Activated naive CD4-positive, alpha-beta T cell treated with anti-CD3 and anti-CD28 coated beads for 36 hours (primary cell): ENCODE results near the gene HNRNPAB. TPM values are rescaled to one million over a fixed set of nuclear protein-coding genes. Genes with fewer than 3 reads are reported as not detected.
A peak's percentile ranks its signal among the peaks of the same experiment; 100 is the strongest.
"Not testable (repeated sequence)": the region's sequence is repeated elsewhere in the genome, so short reads cannot be mapped to it uniquely, and the experiment has no call there.

Experiments
- CTCF ChIA-PET: fragments of 350-600 bp; sonication (Branson Sonifier 250); formaldehyde crosslinking; loops from one replicate; lab custom pipeline; 2021; ENCODE audit warnings: antibody characterized with exemption; lab: Charles Lee
- DNase-seq: peaks from one replicate; pipeline ENCODE4 v3.0.0-alpha.2; 2020
- H3K27ac Mint-ChIP-seq: one replicate; pipeline ENCODE4 v1.8.0; 2021; ENCODE audit warnings: mild to moderate bottlenecking, mixed read lengths
- H3K27me3 Mint-ChIP-seq: one replicate; pipeline ENCODE4 v1.8.0; 2021; ENCODE audit warnings: low read depth, mixed read lengths
- H3K36me3 Mint-ChIP-seq: one replicate; pipeline ENCODE4 v1.8.0; 2021; ENCODE audit warnings: low read depth, mixed read lengths
- H3K4me1 Mint-ChIP-seq: one replicate; pipeline ENCODE4 v1.8.0; 2021; ENCODE audit warnings: low read depth, mixed read lengths
- H3K4me3 Mint-ChIP-seq: one replicate; pipeline ENCODE4 v1.8.0; 2021; ENCODE audit warnings: mild to moderate bottlenecking, moderate library complexity, mixed read lengths
- H3K9me3 Mint-ChIP-seq: one replicate; pipeline ENCODE4 v1.8.0; 2021; ENCODE audit warnings: mixed read lengths
- intact Hi-C: fragments of 100-400 bp; cut with micrococcal nuclease; formaldehyde crosslinking; loops from one replicate; pipeline ENCODE4 v1.15.1; 2023
- total RNA-seq, 2 experiments: library from RNA; stranded (reverse); gene quantifications; one replicate each; pipeline ENCODE4 v1.2.3, GENCODE V29; 2021

HNRNPAB gene
- total RNA-seq, 2 experiments from 2014 or later, result 251 to 262 TPM

- no peaks in the 10 kb centered on the region for H3K9me3 Mint-ChIP-seq
- peak overlapping the region; percentile 31 for H3K27ac Mint-ChIP-seq
- no peaks in the 10 kb centered on the region for H3K27me3 Mint-ChIP-seq
- peaks cover 48% of the 10 kb centered on the region for H3K4me1 Mint-ChIP-seq
- H3K36me3 Mint-ChIP-seq, result peaks cover 64% of the 10 kb centered on the region
- intact Hi-C loops, result no loop called here
- DNase-seq, result no peak
- CTCF ChIA-PET, result no interaction called here
- no peak overlapping the region for H3K4me3 Mint-ChIP-seq
Observed at GRCh38 chr5:178227929-178228328, 23.6 kb downstream of the HNRNPAB start.

GRCh38 chr5:178228609-178229008 lies 24.3 kb downstream of the HNRNPAB start:
- Mint-ChIP-seq H3K4me3 (no peak overlapping the region), H3K27ac (peak overlapping the region; percentile 3), H3K36me3 (peaks cover 59% of the 10 kb centered on the region), H3K9me3 (no peaks in the 10 kb centered on the region), H3K27me3 (no peaks in the 10 kb centered on the region), H3K4me1 (peaks cover 49% of the 10 kb centered on the region)
- intact Hi-C loops, result no loop called here
- CTCF ChIA-PET, result no interaction called here
- DNase-seq, result no peak

- intact Hi-C loops, DNase-seq, H3K27me3 Mint-ChIP-seq, H3K9me3 Mint-ChIP-seq, CTCF ChIA-PET: not testable (repeated sequence)
- Mint-ChIP-seq H3K4me1 (peaks cover 49% of the 10 kb centered on the region), H3K36me3 (peaks cover 57% of the 10 kb centered on the region), H3K27ac (peak overlapping the region; percentile 68), H3K4me3 (peak overlapping the region; percentile 2)
Observed at GRCh38 chr5:178229111-178229510, 24.8 kb downstream of the HNRNPAB start.

GRCh38 chr5:178229861-178230260 lies 25.5 kb downstream of the HNRNPAB start:
- Mint-ChIP-seq H3K9me3 (no peaks in the 10 kb centered on the region), H3K4me1 (peaks cover 50% of the 10 kb centered on the region), H3K4me3 (peak overlapping the region; percentile 66), H3K36me3 (peaks cover 56% of the 10 kb centered on the region), H3K27ac (no peak overlapping the region), H3K27me3 (no peaks in the 10 kb centered on the region)
- CTCF ChIA-PET, result no interaction called here
- DNase-seq, result no peak
- intact Hi-C loops, result loop anchor here (5.0 to 10.0 kb wide), 2 partner anchors 502 to 915 kb away; partner anchors contain the start of gene ZNF354A

GRCh38 chr5:178230879-178231538 lies 26.7 kb downstream of the HNRNPAB start:
- Mint-ChIP-seq H3K4me3 (peak overlapping the region; percentile 86), H3K36me3 (peaks cover 49% of the 10 kb centered on the region), H3K27me3 (no peaks in the 10 kb centered on the region), H3K9me3 (no peaks in the 10 kb centered on the region), H3K4me1 (peaks cover 49% of the 10 kb centered on the region), H3K27ac (peak overlapping the region; percentile 73)
- intact Hi-C loops, result loop anchor here (5.0 to 10.0 kb wide), 2 partner anchors 501 to 914 kb away; partner anchors contain the start of gene ZNF354A
- no peak for DNase-seq
- CTCF ChIA-PET, result no interaction called here

- CTCF ChIA-PET, result no interaction called here
- Mint-ChIP-seq H3K9me3 (no peaks in the 10 kb centered on the region), H3K4me3 (peak overlapping the region; percentile 86), H3K36me3 (peaks cover 46% of the 10 kb centered on the region), H3K4me1 (peaks cover 52% of the 10 kb centered on the region), H3K27ac (peak overlapping the region; percentile 73), H3K27me3 (no peaks in the 10 kb centered on the region)
- intact Hi-C loops, result loop anchor here (1.0 to 10.0 kb wide), 4 partner anchors 27 to 913 kb away; partner anchors contain the start of genes COL23A1, HNRNPAB and ZNF354A
- DNase-seq, result no peak
Observed at GRCh38 chr5:178231539-178232123, 27.3 kb downstream of the HNRNPAB start.

GRCh38 chr5:178232124-178232919 lies 28.0 kb downstream of the HNRNPAB start, which contains the start of gene PHYKPL:
PHYKPL (minus strand) TSS chr5:178232802; CDS start chr5:178232550, 252 bp downstream.
- Mint-ChIP-seq H3K27me3 (no peaks in the 10 kb centered on the region), H3K4me3 (peak within 1 kb of the TSS; percentile 86), H3K4me1 (peaks cover 55% of the 10 kb centered on the region), H3K36me3 (peaks cover 39% of the 10 kb centered on the region), H3K27ac (peak within 1 kb of the TSS; percentile 80), H3K9me3 (no peaks in the 10 kb centered on the region)
- CTCF ChIA-PET, result interaction anchor here (1.0 kb wide), 1 partner anchor 48 kb away, joined by 3 read pairs; no protein-coding TSS in a partner anchor
- peak; percentile 63 for DNase-seq
- intact Hi-C loops, result loop anchor here (1.0 to 10.0 kb wide), 4 partner anchors 28 to 912 kb away; partner anchors contain the start of genes COL23A1, HNRNPAB and ZNF354A

GRCh38 chr5:178232920-178233429 lies 28.6 kb downstream of the HNRNPAB start:
- CTCF ChIA-PET, result interaction anchor here (1.0 kb wide), 1 partner anchor 47 kb away, joined by 3 read pairs; no protein-coding TSS in a partner anchor
- Mint-ChIP-seq H3K36me3 (peaks cover 33% of the 10 kb centered on the region), H3K4me3 (peak overlapping the region; percentile 68), H3K9me3 (no peaks in the 10 kb centered on the region), H3K27ac (peak overlapping the region; percentile 80), H3K4me1 (peaks cover 55% of the 10 kb centered on the region), H3K27me3 (no peaks in the 10 kb centered on the region)
- DNase-seq, result no peak
- intact Hi-C loops, result loop anchor here (1.0 to 10.0 kb wide), 4 partner anchors 29 to 912 kb away; partner anchors contain the start of genes COL23A1, HNRNPAB and ZNF354A

GRCh38 chr5:178234121-178234749 lies 29.9 kb downstream of the HNRNPAB start:
- Mint-ChIP-seq H3K4me3 (no peak overlapping the region), H3K36me3 (peaks cover 24% of the 10 kb centered on the region), H3K4me1 (peaks cover 57% of the 10 kb centered on the region), H3K27me3 (no peaks in the 10 kb centered on the region), H3K9me3 (no peaks in the 10 kb centered on the region), H3K27ac (no peak overlapping the region)
- intact Hi-C loops, result loop anchor here (5.0 to 10.0 kb wide), 2 partner anchors 498 to 911 kb away; partner anchors contain the start of gene ZNF354A
- DNase-seq, result no peak
- CTCF ChIA-PET, result interaction anchor here (0.6 to 1.6 kb wide), 9 partner anchors 9 to 1289 kb away, joined by 3 to 8 read pairs (median 4); partner anchors contain the start of gene HNRNPAB

GRCh38 chr5:178234750-178235587 lies 30.6 kb downstream of the HNRNPAB start:
- peaks cover 19% of the 10 kb centered on the region for H3K36me3 Mint-ChIP-seq
- no peak overlapping the region for H3K27ac Mint-ChIP-seq
- DNase-seq, result peak; percentile 89
- intact Hi-C loops, result loop anchor here (1.0 to 10.0 kb wide), 3 partner anchors 316 to 910 kb away; partner anchors contain the start of gene ZNF354A
- no peaks in the 10 kb centered on the region for H3K9me3 Mint-ChIP-seq
- peaks cover 55% of the 10 kb centered on the region for H3K4me1 Mint-ChIP-seq
- H3K4me3 Mint-ChIP-seq, result no peak overlapping the region
- CTCF ChIA-PET, result interaction anchor here (0.6 to 1.6 kb wide), 9 partner anchors 9 to 178 kb away, joined by 3 to 8 read pairs (median 4); partner anchors contain the start of gene HNRNPAB
- no peaks in the 10 kb centered on the region for H3K27me3 Mint-ChIP-seq
